Loucy (cell line): ENCODE measurements around the gene ZNF407.
"Not testable (repeated sequence)": the region's sequence is repeated elsewhere in the genome, so short reads cannot be mapped to it uniquely, and the experiment has no call there.

Experiments used
- H2AFZ ChIP-seq: fragments of 200-600 bp; sonication (generic); 2 replicates; pipeline ENCODE4 v1.6.0; 2016; ENCODE audit warnings: antibody characterized with exemption, mild to moderate bottlenecking, low read length, moderate library complexity
- H3F3A ChIP-seq: fragments of 200-600 bp; 2 replicates; pipeline ENCODE4 v1.6.0; 2016; ENCODE audit warnings: antibody characterized with exemption, low read depth, mild to moderate bottlenecking
- H3K27me3 ChIP-seq: fragments of 200-600 bp; sonication (generic); 2 replicates; pipeline ENCODE4 v1.6.1; 2014; ENCODE audit warnings: low read length, mild to moderate bottlenecking; ENCODE audit not compliant: insufficient read depth, poor library complexity, severe bottlenecking
- H3K36me3 ChIP-seq: fragments of 200-600 bp; sonication (generic); 2 replicates; pipeline ENCODE4 v1.6.1; 2016; ENCODE audit warnings: low read length; ENCODE audit not compliant: insufficient read depth
- H3K4me1 ChIP-seq: fragments of 200-600 bp; sonication (generic); 2 replicates; pipeline ENCODE4 v1.5.1; 2014; ENCODE audit warnings: low read length, mild to moderate bottlenecking; ENCODE audit not compliant: insufficient read depth, poor library complexity, severe bottlenecking
- H3K4me2 ChIP-seq: fragments of 200-600 bp; sonication (generic); 2 replicates; pipeline ENCODE4 v1.6.0; 2014; ENCODE audit warnings: antibody characterized with exemption, low read length, low read depth, mild to moderate bottlenecking; ENCODE audit not compliant: poor library complexity, severe bottlenecking
- H3K4me3 ChIP-seq: fragments of 200-600 bp; sonication (generic); 2 replicates; pipeline ENCODE4 v1.5.1; 2014; ENCODE audit warnings: low read length, mild to moderate bottlenecking, mixed read lengths; ENCODE audit not compliant: poor library complexity, severe bottlenecking
- H3K79me2 ChIP-seq: fragments of 200-600 bp; sonication (generic); 2 replicates; pipeline ENCODE4 v1.6.1; 2014; ENCODE audit warnings: low read length; ENCODE audit not compliant: insufficient read depth
- H3K9ac ChIP-seq: fragments of 200-600 bp; sonication (generic); 2 replicates; pipeline ENCODE4 v1.6.0; 2014; ENCODE audit warnings: mild to moderate bottlenecking, low read depth, low read length, moderate library complexity; ENCODE audit not compliant: poor library complexity, severe bottlenecking
- H3K9me2 ChIP-seq: fragments of 200-600 bp; sonication (generic); replicated peaks from 2 replicates; pipeline ENCODE4 v1.6.1; 2016; ENCODE audit warnings: low read depth, low read length, mixed read lengths
- H3K9me3 ChIP-seq: fragments of 200-600 bp; sonication (generic); 2 replicates; pipeline ENCODE4 v1.6.1; 2014; ENCODE audit warnings: mild to moderate bottlenecking, antibody characterized with exemption, low read length, low read depth; ENCODE audit not compliant: insufficient read depth
- H4K20me1 ChIP-seq: fragments of 200-600 bp; sonication (generic); 2 replicates; pipeline ENCODE4 v1.6.0; 2014; ENCODE audit warnings: antibody characterized with exemption, low read length, mild to moderate bottlenecking; ENCODE audit not compliant: insufficient read depth, poor library complexity, severe bottlenecking
- EZH2phosphoT487 ChIP-seq: fragments of 200-600 bp; IDR thresholded peaks from 2 replicates; pipeline ENCODE4 v1.6.1; 2018; ENCODE audit warnings: antibody characterized with exemption, mild to moderate bottlenecking, moderate library complexity, borderline replicate concordance
- TF ChIP-seq, protein P1 (sequence below): fragments of 200-600 bp; sonication (generic); conservative IDR thresholded peaks from 2 replicates; pipeline ENCODE4 v1.5.1; 2014; ENCODE audit warnings: mild to moderate bottlenecking, antibody characterized with exemption, low read length

The ZNF407 gene

DNA sequence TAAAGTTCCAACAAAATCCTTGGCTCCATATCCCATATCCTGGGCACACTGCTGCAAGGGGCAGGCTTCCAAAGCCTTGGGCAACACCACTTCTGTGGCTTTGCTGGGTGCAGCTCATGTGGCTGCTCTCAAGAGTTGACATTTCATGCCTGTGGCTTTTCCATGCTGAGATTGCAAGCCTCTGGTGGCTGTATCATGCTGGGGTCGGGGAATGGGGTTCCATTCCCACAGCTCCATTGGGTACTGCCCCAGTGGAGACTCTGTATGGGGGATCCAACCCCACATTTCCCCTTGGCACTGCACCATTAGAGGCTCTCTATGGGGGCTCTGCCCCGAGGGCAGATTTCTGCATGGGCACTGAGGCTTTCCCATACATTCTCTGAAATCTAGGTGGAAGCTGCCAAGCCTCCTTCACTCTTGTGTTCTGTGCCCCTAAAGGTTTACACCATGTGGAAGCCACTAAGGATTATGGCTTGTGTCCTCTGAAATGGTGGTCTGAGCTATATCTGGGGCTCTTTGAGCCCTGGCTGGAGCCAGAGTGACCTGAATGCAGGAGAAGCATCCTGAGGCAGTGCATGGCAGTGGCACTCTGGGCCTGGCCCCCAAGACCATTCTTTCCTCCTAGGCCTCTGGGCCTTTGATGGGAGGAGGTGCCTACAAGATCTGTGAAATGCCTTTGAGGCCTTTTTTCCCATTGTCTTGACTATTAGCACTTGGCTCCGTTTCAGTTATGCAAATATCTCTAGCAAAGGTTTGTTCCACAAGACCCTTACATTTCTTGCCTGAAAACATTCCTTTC is 503.4 kb downstream of the ZNF407 start:
- H3K79me2 ChIP-seq = no peaks in the 10 kb centered on the region
- H3K36me3 ChIP-seq = no peaks in the 10 kb centered on the region
- H2AFZ ChIP-seq = no peak overlapping the region
- no peaks in the 10 kb centered on the region for H3K27me3 ChIP-seq
- no peaks in the 10 kb centered on the region for H4K20me1 ChIP-seq
- H3K4me1 ChIP-seq = no peaks in the 10 kb centered on the region
- no peak overlapping the region for H3K4me2 ChIP-seq
- H3K4me3 ChIP-seq = no peak overlapping the region
- no peak overlapping the region for H3K9ac ChIP-seq
- H3F3A ChIP-seq = no peaks in the 10 kb centered on the region
- H3K9me3 ChIP-seq = no peaks in the 10 kb centered on the region; the same call in 1 of the 2 replicates
- TF ChIP-seq, protein P1, sequence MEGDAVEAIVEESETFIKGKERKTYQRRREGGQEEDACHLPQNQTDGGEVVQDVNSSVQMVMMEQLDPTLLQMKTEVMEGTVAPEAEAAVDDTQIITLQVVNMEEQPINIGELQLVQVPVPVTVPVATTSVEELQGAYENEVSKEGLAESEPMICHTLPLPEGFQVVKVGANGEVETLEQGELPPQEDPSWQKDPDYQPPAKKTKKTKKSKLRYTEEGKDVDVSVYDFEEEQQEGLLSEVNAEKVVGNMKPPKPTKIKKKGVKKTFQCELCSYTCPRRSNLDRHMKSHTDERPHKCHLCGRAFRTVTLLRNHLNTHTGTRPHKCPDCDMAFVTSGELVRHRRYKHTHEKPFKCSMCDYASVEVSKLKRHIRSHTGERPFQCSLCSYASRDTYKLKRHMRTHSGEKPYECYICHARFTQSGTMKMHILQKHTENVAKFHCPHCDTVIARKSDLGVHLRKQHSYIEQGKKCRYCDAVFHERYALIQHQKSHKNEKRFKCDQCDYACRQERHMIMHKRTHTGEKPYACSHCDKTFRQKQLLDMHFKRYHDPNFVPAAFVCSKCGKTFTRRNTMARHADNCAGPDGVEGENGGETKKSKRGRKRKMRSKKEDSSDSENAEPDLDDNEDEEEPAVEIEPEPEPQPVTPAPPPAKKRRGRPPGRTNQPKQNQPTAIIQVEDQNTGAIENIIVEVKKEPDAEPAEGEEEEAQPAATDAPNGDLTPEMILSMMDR = no peak
- no peak for TF ChIP-seq EZH2phosphoT487
- H3K9me2 ChIP-seq = no peaks in the 10 kb centered on the region

- H2AFZ ChIP-seq = no peak overlapping the region
- H3K4me1 ChIP-seq = no peaks in the 10 kb centered on the region
- no peak overlapping the region for H3K4me2 ChIP-seq
- no peaks in the 10 kb centered on the region; the same call in 1 of the 2 replicates for H3K9me3 ChIP-seq
- H3F3A ChIP-seq = no peaks in the 10 kb centered on the region
- no peaks in the 10 kb centered on the region for H4K20me1 ChIP-seq
- H3K36me3 ChIP-seq = no peaks in the 10 kb centered on the region
- no peaks in the 10 kb centered on the region for H3K79me2 ChIP-seq
- no peak overlapping the region for H3K4me3 ChIP-seq
- H3K9ac ChIP-seq = no peak overlapping the region
- H3K9me2 ChIP-seq = no peaks in the 10 kb centered on the region
- TF ChIP-seq, protein P1 = no peak
- no peak for TF ChIP-seq EZH2phosphoT487
- H3K27me3 ChIP-seq = no peaks in the 10 kb centered on the region
Observed at GRCh38 chr18:75101916-75102315, 504.2 kb downstream of the ZNF407 start.

DNA sequence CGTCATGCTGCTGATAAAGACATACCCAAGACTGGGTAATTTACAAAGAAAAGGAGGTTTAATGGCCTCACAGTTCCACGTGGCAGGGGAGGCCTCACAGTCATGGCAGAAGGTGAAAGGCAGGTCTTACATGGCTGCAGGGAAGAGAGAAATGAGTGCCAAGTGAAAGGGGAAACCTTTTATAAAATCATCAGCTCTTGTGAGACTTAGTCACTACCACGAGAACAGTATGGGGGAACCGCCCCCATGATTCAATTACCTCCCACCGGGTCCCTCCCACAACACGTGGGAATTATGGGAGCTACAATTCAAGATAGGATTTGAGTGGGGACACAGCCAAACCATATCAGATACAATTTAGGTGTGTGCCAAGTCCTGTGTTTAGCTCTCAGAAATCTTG is 506.4 kb downstream of the ZNF407 start:
- H3K27me3 ChIP-seq = not testable (repeated sequence)

GRCh38 chr18:75104483-75104882 is 506.8 kb downstream of the ZNF407 start:
- Histone ChIP-seq H2AFZ (no peak overlapping the region), H3K9me3 (no peaks in the 10 kb centered on the region; the same call in 1 of the 2 replicates), H4K20me1 (no peaks in the 10 kb centered on the region), H3K27me3 (no peaks in the 10 kb centered on the region), H3K79me2 (no peaks in the 10 kb centered on the region), H3K9me2 (no peaks in the 10 kb centered on the region), H3K4me2 (no peak overlapping the region), H3K4me3 (no peak overlapping the region), H3K4me1 (no peaks in the 10 kb centered on the region), H3K36me3 (no peaks in the 10 kb centered on the region), H3K9ac (no peak overlapping the region), H3F3A (no peaks in the 10 kb centered on the region)
- TF ChIP-seq, protein P1 = no peak
- no peak for TF ChIP-seq EZH2phosphoT487

More for the DNA sequence above, 506.4 kb downstream of the ZNF407 start:
- H3K79me2 ChIP-seq, H3K9me2 ChIP-seq, H3K9me3 ChIP-seq, H3K4me1 ChIP-seq, H3K36me3 ChIP-seq, H3K4me2 ChIP-seq, H4K20me1 ChIP-seq, H2AFZ ChIP-seq, H3F3A ChIP-seq, H3K9ac ChIP-seq, H3K4me3 ChIP-seq: not testable (repeated sequence)
